Activated CD8-positive, alpha-beta T cell treated with anti-CD3 and anti-CD28 coated beads for 36 hours (primary cell): ENCODE data around the gene GARIN5A. TPM values are rescaled to one million over a fixed set of nuclear protein-coding genes. Genes with fewer than 3 reads are reported as not detected.

Experiments used
- ATAC-seq: fragments of 200-7000 bp; cut with Tn5 transposase; one replicate; pipeline ENCODE4 v1.10.0; 2021; ENCODE audit warnings: mild to moderate bottlenecking, moderate library complexity
- CTCF ChIA-PET: fragments of 350-600 bp; sonication (Branson Sonifier 250); formaldehyde crosslinking; loops from one replicate; lab custom pipeline; 2021; ENCODE audit warnings: antibody characterized with exemption; lab: Charles Lee
- POLR2A ChIA-PET: fragments of 350-600 bp; sonication (Branson Sonifier 250); formaldehyde crosslinking; loops from one replicate; lab custom pipeline; 2021; ENCODE audit warnings: antibody characterized with exemption; lab: Charles Lee
- DNase-seq: peaks from one replicate; pipeline ENCODE4 v3.0.0-alpha.2; 2020
- H3K27ac Mint-ChIP-seq: one replicate; pipeline ENCODE4 v1.8.0; 2021; ENCODE audit warnings: mild to moderate bottlenecking, mixed read lengths
- H3K27me3 Mint-ChIP-seq: one replicate; pipeline ENCODE4 v1.8.0; 2021; ENCODE audit warnings: mixed read lengths
- H3K36me3 Mint-ChIP-seq: one replicate; pipeline ENCODE4 v1.8.0; 2021; ENCODE audit warnings: low read depth, mixed read lengths
- H3K4me1 Mint-ChIP-seq: one replicate; pipeline ENCODE4 v1.8.0; 2021; ENCODE audit warnings: low read depth, mixed read lengths
- H3K4me3 Mint-ChIP-seq: one replicate; pipeline ENCODE4 v1.8.0; 2021; ENCODE audit warnings: mild to moderate bottlenecking, moderate library complexity, mixed read lengths
- H3K9me3 Mint-ChIP-seq: one replicate; pipeline ENCODE4 v1.8.0; 2021; ENCODE audit warnings: mixed read lengths
- CTCF ChIP-seq: fragments of 200-600 bp; IDR thresholded peaks from one replicate; pipeline ENCODE4 v1.8.0; 2022; ENCODE audit warnings: antibody characterized with exemption, mild to moderate bottlenecking
- intact Hi-C: fragments of 100-400 bp; cut with micrococcal nuclease; formaldehyde crosslinking; loops from one replicate; pipeline ENCODE4 v1.10.0; 2022
- total RNA-seq, 2 experiments: library from RNA; stranded (reverse); gene quantifications; one replicate each; pipeline ENCODE4 v1.2.3, GENCODE V29; 2021

GARIN5A gene
- total RNA-seq, 2 experiments from 2014 or later, result 0.36 to 1.5 TPM

- H3K27me3 Mint-ChIP-seq, result peaks cover 16% of the 10 kb centered on the region
- DNase-seq, result no peak
- POLR2A ChIA-PET, result no interaction called here
- no peak overlapping the region for H3K4me3 Mint-ChIP-seq
- intact Hi-C loops, result no loop called here
- H3K36me3 Mint-ChIP-seq, result peaks cover 3% of the 10 kb centered on the region
- H3K4me1 Mint-ChIP-seq, result peaks cover 2% of the 10 kb centered on the region
- CTCF ChIA-PET, result interaction anchor here (1.4 kb wide), 1 partner anchor 35 kb away, joined by 3 read pairs; no protein-coding TSS in a partner anchor
- no peak overlapping the region for H3K27ac Mint-ChIP-seq
- no peak for TF ChIP-seq CTCF
- no peak for ATAC-seq
- H3K9me3 Mint-ChIP-seq, result peaks cover 4% of the 10 kb centered on the region
These were observed 51.1 kb downstream of the GARIN5A start for GRCh38 chr19:50425581-50425980.

- peaks cover 15% of the 10 kb centered on the region for H3K4me1 Mint-ChIP-seq
- intact Hi-C loops, result no loop called here
- POLR2A ChIA-PET, result no interaction called here
- no peak for TF ChIP-seq CTCF
- H3K27me3 Mint-ChIP-seq, result peaks cover 23% of the 10 kb centered on the region
- ATAC-seq (no peak), DNase-seq (no peak)
- CTCF ChIA-PET, result interaction anchor here (1.5 kb wide), 1 partner anchor 37 kb away, joined by 3 read pairs; no protein-coding TSS in a partner anchor
- H3K9me3 Mint-ChIP-seq, result peaks cover 4% of the 10 kb centered on the region
- H3K36me3 Mint-ChIP-seq, result peaks cover 10% of the 10 kb centered on the region
- no peak overlapping the region for H3K4me3 Mint-ChIP-seq
- H3K27ac Mint-ChIP-seq, result no peak overlapping the region
These were observed 53.2 kb downstream of the GARIN5A start for GRCh38 chr19:50423279-50424113.

GRCh38 chr19:50422397-50423278 is 54.0 kb downstream of the GARIN5A start:
- peaks cover 17% of the 10 kb centered on the region for H3K4me1 Mint-ChIP-seq
- DNase-seq (no peak), ATAC-seq (no peak)
- no peak overlapping the region for H3K27ac Mint-ChIP-seq
- H3K36me3 Mint-ChIP-seq, result peaks cover 10% of the 10 kb centered on the region
- CTCF ChIA-PET, result interaction anchor here (1.5 kb wide), 1 partner anchor 38 kb away, joined by 3 read pairs; no protein-coding TSS in a partner anchor
- intact Hi-C loops, result no loop called here
- no peak overlapping the region for H3K4me3 Mint-ChIP-seq
- H3K9me3 Mint-ChIP-seq, result peaks cover 4% of the 10 kb centered on the region
- POLR2A ChIA-PET, result no interaction called here
- no peak for TF ChIP-seq CTCF
- H3K27me3 Mint-ChIP-seq, result peaks cover 23% of the 10 kb centered on the region

- CTCF ChIA-PET, result interaction anchor here (1.1 to 1.3 kb wide), 3 partner anchors 40 to 136 kb away, joined by 3 to 4 read pairs (median 3); no protein-coding TSS in a partner anchor
- H3K27ac Mint-ChIP-seq, result no peak overlapping the region
These were observed 55.8 kb downstream of the GARIN5A start for GRCh38 chr19:50420808-50421207.

More at GRCh38 chr19:50420808-50421207, 55.8 kb downstream of the GARIN5A start:
- Mint-ChIP-seq H3K4me1 (peaks cover 17% of the 10 kb centered on the region), H3K4me3 (no peak overlapping the region), H3K9me3 (peaks cover 4% of the 10 kb centered on the region), H3K36me3 (peaks cover 10% of the 10 kb centered on the region), H3K27me3 (peaks cover 21% of the 10 kb centered on the region)
- intact Hi-C loops, result no loop called here
- no peak for TF ChIP-seq CTCF
- DNase-seq (no peak), ATAC-seq (no peak)
- POLR2A ChIA-PET, result interaction anchor here (2.1 kb wide), 1 partner anchor 35 kb away, joined by 4 read pairs; no protein-coding TSS in a partner anchor
